Neural cell (in vitro differentiated cells): Measurements from ENCODE around the gene SLC25A25.

Experiments
- POLR2AphosphoS5 ChIP-seq: IDR thresholded peaks from 2 replicates; pipeline ENCODE4 v1.6.1; 2012
- TF ChIP-seq, protein P1 (sequence below): fragments of 450-650 bp; IDR thresholded peaks from 2 replicates; pipeline ENCODE4 v1.5.1; 2014; ENCODE audit warnings: antibody characterized with exemption, mild to moderate bottlenecking, moderate library complexity; ENCODE audit not compliant: poor library complexity, severe bottlenecking
- TF ChIP-seq, protein P2 (sequence below): IDR thresholded peaks from 2 replicates; pipeline ENCODE4 v1.6.1; 2012; ENCODE audit warnings: borderline replicate concordance

DNA sequence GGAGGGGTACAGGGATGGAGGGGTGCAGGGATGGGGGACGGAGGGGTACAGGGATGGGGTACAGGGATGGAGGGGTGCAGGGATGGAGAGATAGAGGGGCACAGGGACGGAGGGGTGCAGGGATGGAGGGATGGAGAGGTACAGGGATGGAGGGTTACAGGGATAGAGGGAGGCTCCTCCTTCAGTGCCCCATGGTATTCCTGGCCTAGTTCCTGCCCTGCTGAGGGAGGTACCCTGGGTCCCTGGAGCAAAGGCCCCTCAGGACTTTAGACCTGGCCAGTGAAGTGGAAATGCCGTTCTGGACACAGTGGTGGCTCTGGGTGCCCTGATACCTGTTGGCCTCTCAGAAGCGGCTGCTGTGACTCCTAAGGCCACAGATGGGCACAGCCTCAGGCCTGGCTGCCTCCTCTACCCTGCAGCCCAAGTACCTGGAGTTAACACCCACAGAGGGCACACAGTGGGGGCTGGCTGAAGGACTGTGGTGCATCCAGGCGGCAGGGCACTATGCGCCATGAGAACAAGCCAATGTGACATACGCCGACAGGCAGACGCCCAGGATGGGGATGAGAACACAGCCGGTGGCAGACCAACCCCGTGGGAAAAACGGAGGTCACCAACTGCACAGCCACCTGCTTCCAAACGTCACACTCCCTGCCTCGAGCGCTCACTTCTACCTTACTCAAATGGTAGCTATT, 51.1 kb downstream of the SLC25A25 start:
- TF ChIP-seq, protein P1, sequence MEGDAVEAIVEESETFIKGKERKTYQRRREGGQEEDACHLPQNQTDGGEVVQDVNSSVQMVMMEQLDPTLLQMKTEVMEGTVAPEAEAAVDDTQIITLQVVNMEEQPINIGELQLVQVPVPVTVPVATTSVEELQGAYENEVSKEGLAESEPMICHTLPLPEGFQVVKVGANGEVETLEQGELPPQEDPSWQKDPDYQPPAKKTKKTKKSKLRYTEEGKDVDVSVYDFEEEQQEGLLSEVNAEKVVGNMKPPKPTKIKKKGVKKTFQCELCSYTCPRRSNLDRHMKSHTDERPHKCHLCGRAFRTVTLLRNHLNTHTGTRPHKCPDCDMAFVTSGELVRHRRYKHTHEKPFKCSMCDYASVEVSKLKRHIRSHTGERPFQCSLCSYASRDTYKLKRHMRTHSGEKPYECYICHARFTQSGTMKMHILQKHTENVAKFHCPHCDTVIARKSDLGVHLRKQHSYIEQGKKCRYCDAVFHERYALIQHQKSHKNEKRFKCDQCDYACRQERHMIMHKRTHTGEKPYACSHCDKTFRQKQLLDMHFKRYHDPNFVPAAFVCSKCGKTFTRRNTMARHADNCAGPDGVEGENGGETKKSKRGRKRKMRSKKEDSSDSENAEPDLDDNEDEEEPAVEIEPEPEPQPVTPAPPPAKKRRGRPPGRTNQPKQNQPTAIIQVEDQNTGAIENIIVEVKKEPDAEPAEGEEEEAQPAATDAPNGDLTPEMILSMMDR: no peak
- no peak for TF ChIP-seq POLR2AphosphoS5
- TF ChIP-seq, protein P2, sequence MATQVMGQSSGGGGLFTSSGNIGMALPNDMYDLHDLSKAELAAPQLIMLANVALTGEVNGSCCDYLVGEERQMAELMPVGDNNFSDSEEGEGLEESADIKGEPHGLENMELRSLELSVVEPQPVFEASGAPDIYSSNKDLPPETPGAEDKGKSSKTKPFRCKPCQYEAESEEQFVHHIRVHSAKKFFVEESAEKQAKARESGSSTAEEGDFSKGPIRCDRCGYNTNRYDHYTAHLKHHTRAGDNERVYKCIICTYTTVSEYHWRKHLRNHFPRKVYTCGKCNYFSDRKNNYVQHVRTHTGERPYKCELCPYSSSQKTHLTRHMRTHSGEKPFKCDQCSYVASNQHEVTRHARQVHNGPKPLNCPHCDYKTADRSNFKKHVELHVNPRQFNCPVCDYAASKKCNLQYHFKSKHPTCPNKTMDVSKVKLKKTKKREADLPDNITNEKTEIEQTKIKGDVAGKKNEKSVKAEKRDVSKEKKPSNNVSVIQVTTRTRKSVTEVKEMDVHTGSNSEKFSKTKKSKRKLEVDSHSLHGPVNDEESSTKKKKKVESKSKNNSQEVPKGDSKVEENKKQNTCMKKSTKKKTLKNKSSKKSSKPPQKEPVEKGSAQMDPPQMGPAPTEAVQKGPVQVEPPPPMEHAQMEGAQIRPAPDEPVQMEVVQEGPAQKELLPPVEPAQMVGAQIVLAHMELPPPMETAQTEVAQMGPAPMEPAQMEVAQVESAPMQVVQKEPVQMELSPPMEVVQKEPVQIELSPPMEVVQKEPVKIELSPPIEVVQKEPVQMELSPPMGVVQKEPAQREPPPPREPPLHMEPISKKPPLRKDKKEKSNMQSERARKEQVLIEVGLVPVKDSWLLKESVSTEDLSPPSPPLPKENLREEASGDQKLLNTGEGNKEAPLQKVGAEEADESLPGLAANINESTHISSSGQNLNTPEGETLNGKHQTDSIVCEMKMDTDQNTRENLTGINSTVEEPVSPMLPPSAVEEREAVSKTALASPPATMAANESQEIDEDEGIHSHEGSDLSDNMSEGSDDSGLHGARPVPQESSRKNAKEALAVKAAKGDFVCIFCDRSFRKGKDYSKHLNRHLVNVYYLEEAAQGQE: no peak
